GM19438 (cell line): ENCODE results near the gene NMBR.
"Not testable (repeated sequence)": the region's sequence is repeated elsewhere in the genome, so short reads cannot be mapped to it uniquely, and the experiment has no call there.

ENCODE experiments used
- ATAC-seq: cut with Tn5 transposase; IDR thresholded peaks from one replicate; pipeline ENCODE4 v1.9.1; 2021; ENCODE audit warnings: low read depth; ENCODE audit not compliant: unreplicated experiment

The NMBR gene

GRCh38 chr6:142146828-142147662 lies at the start of gene NMBR, which contains the start of gene VTA1:
Gene NMBR (minus strand): TSS chr6:142147122. CDS start chr6:142088658, 58,464 bp downstream.
Gene VTA1 (plus strand): TSS chr6:142147263. CDS start chr6:142147288, 25 bp downstream.
- ATAC-seq, result peak; percentile 100

DNA sequence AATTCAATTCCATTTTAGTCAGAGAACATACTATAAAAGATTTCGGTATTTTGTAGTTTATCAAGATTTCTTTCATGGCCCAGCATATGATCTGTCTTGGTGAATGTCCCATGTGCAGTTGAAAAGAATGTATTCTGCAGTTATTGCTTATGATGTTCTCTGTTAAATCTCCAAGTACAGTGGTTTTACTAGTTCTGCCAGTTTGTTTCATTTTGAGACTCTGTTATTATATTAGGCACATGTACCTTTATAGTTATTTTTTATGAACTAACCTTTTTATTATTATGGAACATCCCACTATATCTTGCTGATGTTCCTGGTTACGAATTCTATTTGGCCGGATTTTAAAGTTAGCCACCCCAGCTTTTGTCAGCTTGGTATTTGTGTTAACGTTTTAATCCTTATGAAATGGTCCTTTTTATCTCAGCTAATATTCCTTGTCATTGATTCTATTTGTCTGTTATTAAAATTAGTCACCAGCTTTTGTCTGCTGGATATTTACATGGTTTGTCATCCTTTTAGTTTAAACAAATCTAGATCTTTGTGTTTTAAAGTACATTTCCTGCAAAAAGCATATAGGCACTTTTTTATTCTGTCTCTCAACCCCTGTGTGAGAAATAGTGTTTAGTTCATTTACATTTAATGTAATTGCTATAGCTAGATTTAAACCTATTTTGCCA lies 49.1 kb upstream of the NMBR start:
- no peak for ATAC-seq

DNA sequence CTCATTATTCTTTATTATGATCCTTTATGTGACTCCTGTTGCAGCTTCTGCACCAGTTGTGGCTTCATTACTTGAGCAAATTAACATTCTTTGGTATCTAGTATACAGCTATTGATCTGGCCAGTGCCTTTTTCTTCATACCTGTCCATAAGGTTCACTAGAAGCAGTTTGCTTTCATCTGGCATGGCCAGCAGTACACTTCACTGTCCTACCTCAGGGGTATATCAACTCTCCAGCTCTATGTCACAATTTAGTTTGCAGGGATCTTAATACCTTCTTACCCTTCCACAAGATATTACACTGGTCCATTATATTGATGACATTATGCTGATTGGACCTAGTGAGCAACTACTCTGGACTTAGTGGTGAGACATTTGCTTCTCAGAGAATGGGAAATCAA lies 46.7 kb upstream of the NMBR start:
- no peak for ATAC-seq

DNA sequence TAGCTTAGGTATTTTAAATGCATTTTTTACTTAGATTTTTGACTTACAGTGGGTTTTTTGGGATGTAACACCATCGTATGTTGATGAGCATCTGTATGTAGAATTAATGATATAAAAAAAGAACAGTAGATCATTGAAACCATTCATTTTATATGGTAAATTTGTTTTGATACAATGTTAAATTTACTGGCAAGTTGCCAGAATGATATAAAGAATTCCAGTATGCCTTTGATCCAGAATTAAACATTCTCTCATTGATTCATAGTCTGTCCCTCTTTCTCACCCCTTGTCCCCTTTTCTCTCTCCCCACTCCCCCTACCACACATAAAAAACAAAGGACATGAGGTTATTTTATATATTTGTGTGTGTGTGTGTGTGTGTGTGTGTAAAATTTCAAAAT lies 45.4 kb upstream of the NMBR start:
- no peak for ATAC-seq

DNA sequence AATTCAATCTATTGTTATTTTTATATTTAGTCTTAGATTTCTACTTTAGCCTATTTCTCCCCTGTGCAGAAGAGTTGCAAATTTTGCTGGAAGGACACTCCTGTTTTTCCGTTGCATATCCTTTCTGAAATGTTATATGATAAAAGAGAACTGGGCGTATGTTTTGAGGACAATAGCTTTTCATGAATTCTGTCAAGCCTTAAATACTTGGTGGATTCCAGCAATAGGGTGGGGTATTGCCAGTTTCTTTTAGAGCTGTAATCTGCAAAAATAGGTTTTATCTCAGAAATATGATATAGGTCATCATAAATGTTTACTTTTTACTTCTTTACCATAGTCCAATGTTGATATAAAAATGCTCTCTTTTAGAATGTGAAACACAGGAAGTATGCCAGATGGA lies 42.1 kb upstream of the NMBR start:
- ATAC-seq, result no peak

GRCh38 chr6:142188341-142188740 lies 41.4 kb upstream of the NMBR start:
- not testable (repeated sequence) for ATAC-seq

DNA sequence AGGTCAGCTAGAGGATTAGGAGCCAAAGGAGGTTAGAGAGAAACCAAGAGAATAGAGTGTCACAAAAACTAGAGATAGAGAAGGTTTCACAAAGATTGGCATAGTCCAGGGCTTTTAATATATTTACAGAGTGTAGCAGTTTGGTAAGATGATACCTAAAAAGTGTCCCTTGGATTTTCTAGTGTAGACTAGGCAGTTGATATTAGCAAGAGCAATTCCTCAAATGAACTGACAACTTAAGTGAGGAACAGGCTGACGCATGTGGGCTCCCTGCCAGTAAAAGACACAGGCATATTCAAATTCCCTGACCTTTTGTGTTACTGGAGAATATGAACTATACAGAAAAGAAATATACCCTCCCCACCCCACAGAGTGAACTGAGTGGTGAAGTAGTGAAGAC lies 40.3 kb upstream of the NMBR start:
- no peak for ATAC-seq

GRCh38 chr6:142185641-142186040 lies 38.7 kb upstream of the NMBR start:
- no peak for ATAC-seq

GRCh38 chr6:142184307-142184706 lies 37.4 kb upstream of the NMBR start:
- no peak for ATAC-seq

- ATAC-seq, result no peak
These were observed 36.4 kb upstream of the NMBR start for GRCh38 chr6:142183351-142183750.

GRCh38 chr6:142182004-142182403 lies 35.1 kb upstream of the NMBR start:
- ATAC-seq, result no peak

DNA sequence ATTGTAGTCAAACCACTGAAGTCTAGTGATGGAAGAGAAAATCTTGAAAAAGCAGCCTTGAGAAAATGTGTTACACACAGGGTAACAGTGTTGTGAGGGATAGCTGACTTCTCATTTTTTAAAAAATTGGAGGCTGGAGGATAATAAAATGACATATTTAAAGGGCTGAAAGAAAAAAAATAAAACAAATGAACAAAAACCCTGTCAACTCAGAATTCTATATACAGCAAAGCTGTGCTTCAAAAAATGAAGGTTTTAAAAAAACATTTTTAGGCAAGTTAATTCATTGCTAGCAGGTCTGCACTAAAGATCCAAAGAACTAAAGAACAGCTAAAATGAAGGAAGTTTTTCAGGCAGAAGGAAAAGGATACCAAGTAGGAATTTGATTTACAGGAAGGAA lies 31.2 kb upstream of the NMBR start:
- no peak for ATAC-seq

- ATAC-seq, result no peak
These were observed 27.8 kb upstream of the NMBR start for GRCh38 chr6:142174703-142175102.

- no peak for ATAC-seq
These were observed 27.1 kb upstream of the NMBR start for GRCh38 chr6:142173980-142174379.

- ATAC-seq, result no peak
These were observed 25.8 kb upstream of the NMBR start for GRCh38 chr6:142172758-142173157.

- ATAC-seq, result no peak
These were observed 24.4 kb upstream of the NMBR start for GRCh38 chr6:142171351-142171750.

DNA sequence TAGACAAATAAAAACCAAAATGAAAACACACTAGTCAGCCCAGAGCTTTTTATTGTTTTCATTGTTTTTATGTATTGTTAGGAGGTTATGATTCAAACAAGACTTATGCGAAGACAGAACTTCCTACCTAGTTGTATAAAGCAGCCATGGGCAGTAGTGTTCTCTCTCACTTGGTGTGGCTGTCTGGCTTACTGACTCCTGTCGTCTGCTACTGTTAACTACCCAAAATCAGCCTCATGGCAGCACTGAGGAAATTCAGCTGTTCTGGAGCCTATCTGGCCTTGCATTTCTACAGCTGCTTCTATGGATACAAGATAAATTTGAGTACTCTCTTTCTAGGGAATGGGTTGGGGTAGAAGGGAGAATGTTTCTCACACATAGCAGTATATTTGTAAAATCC lies 20.6 kb upstream of the NMBR start:
- ATAC-seq, result no peak

DNA sequence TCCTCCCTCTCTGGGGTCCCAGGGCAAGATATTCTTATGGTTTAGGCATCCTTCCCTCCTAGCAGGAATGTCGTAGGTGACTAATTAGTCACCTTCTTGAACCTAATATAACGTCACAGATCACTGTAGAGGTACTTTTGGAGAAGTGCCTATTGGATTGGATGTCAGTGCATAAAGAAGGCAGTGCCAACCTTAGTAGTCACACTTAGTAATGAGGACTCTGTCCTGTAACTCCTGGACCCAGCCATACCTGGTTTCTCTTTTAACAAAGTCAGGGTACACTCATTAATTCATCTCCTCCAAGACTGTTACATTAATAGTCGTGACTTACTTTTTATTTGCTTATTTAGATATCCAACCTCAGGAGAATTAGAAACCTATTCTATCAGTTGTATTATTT lies 20.1 kb upstream of the NMBR start:
- ATAC-seq, result no peak

GRCh38 chr6:142165227-142165626 lies 18.3 kb upstream of the NMBR start:
- no peak for ATAC-seq

DNA sequence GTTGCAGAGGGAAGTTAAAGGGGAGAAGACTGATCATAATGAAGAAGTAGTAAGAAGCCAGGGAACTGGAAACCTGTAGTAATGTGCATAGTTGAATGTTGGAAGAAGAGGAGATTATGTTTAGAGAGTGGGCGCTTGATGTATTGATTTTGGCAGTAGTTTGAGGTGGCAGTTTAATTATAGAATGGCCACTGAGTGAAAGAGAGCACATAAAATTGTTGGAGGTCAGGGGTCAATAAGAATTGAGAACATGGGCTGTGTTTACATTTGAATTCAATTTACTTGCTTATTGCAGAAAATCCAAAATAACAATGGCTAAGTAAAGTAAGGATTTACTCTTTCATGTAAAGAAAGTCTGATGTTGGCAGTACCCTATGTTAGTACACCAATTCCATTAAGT lies 15.9 kb upstream of the NMBR start:
- ATAC-seq, result no peak

DNA sequence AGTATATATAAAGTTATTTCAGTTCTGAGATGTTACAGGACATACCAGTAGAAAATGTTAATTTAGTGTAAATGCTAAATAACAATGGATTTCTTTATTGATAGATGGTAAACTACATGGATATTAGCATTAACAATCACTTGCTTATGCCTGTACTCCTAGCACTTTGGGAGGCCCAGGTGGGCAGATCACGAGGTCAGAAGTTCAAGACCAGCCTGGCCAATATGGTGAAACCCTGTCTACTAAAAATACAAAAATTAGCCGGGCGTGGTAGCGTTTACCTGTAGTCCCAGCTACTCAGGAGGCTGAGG lies 9.8 kb upstream of the NMBR start:
- ATAC-seq, result not testable (repeated sequence)
